GM18951 (cell line): ENCODE data around the gene FN3KRP.

Experiments used
- POLR2A ChIP-seq: IDR thresholded peaks from 4 replicates; pipeline ENCODE4 v1.6.1; 2011; ENCODE audit warnings: mild to moderate bottlenecking; ENCODE audit not compliant: insufficient read length, insufficient read depth; ENCODE audit errors: extremely low read depth
- in situ Hi-C: fragments of 300-500 bp; cut with MboI; formaldehyde crosslinking; loops from one replicate; pipeline ENCODE4 v1.12.0; 2022; ENCODE audit warnings: low sequenced_read_pairs, mixed read lengths, inconsistent platforms; ENCODE audit not compliant: unreplicated experiment

FN3KRP gene

GRCh38 chr17:82775001-82775823, 58.7 kb downstream of the FN3KRP start:
- in situ Hi-C loops = loop anchor here (10.0 kb wide), 1 partner anchor 90 kb away; no protein-coding TSS in a partner anchor
- no peak for TF ChIP-seq POLR2A

DNA sequence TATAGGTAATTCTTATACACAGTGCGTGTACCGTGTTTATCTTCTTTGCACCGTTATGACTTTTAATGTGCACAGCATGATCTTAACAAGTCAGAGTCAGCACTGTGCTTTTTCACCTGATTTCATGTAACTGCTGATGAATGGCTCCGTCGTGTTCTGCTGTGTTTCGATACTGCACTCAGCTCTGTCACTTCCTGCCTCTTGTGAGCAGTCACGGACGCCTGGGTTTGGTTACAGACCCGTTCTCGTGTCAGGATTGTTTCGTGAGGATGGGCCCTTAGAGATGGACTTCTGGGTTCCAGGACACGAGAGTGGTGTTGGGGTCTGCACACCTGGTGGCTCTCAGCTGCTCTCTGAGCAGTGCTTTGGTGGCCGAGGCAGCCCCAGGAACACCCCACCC, 59.9 kb downstream of the FN3KRP start:
- in situ Hi-C loops = loop anchor here (10.0 kb wide), 1 partner anchor 92 kb away; no protein-coding TSS in a partner anchor
- TF ChIP-seq POLR2A = no peak
